Esophagus squamous epithelium (tissue), 5 donors: Measurements from ENCODE around the gene ASL. TPM values are rescaled to one million over a fixed set of nuclear protein-coding genes. Genes with fewer than 3 reads are reported as not detected.
"Not testable (repeated sequence)": the region's sequence is repeated elsewhere in the genome, so short reads cannot be mapped to it uniquely, and the experiment has no call there.

Source experiments
- DNase-seq: peaks from one replicate; lab custom pipeline; 2025; lab: John Stamatoyannopoulos, UW
- H3K27ac ChIP-seq, 4 donors: fragments of 200-600 bp; sonication (generic); one replicate each; pipeline ENCODE4 v1.5.1; 2016 to 2019; ENCODE audit warnings: mild to moderate bottlenecking in 1 of 4
- H3K27me3 ChIP-seq, 4 donors: fragments of 200-600 bp; sonication (generic); 1 replicate in 3 of 4; 2 replicates in 1 of 4; pipeline versions ENCODE4 v1.5.1 to v1.6.0; 2017 to 2021; ENCODE audit warnings: antibody characterized with exemption in 1 of 4
- H3K36me3 ChIP-seq, 3 donors: fragments of 200-600 bp; sonication (generic); one replicate each; pipeline ENCODE4 v1.5.1; 2016 to 2019
- H3K4me1 ChIP-seq, 3 donors: fragments of 200-600 bp; sonication (generic); one replicate each; pipeline ENCODE4 v1.5.1; 2017 to 2019
- H3K4me3 ChIP-seq, 4 donors: fragments of 200-600 bp; sonication (generic); 1 replicate in 3 of 4; 2 replicates in 1 of 4; pipeline ENCODE4 v1.5.1; 2016 to 2019; ENCODE audit warnings: mild to moderate bottlenecking in 2 of 4, moderate library complexity in 1 of 4
- H3K9me3 ChIP-seq, 3 donors: fragments of 200-600 bp; sonication (generic); one replicate each; pipeline ENCODE4 v1.5.1; 2016 to 2019
- CTCF ChIP-seq, 6 experiments: fragments of 450-650 bp in 4 of 6; fragments of 200-600 bp in 2 of 6; sonication (generic) in 2 of 6; IDR thresholded peaks; one replicate each; pipeline ENCODE4 v1.5.1; 2016 to 2019; ENCODE audit warnings: antibody characterized with exemption in 6 of 6, mild to moderate bottlenecking in 4 of 6, moderate library complexity in 4 of 6
- POLR2A ChIP-seq, 4 donors: fragments of 450-650 bp; IDR thresholded peaks; one replicate each; pipeline ENCODE4 v1.6.1; 2017; ENCODE audit warnings: antibody characterized with exemption in 4 of 4, mild to moderate bottlenecking in 4 of 4, moderate library complexity in 3 of 4
- WGBS, 2 donors: methylation state at CpG; one replicate each; pipeline ENCODE4 v1.1.5; 2018; 5-methylcytosine and 5-hydroxymethylcytosine counted together
- intact Hi-C: fragments of 100-400 bp; cut with DNase I; formaldehyde crosslinking; loops from one replicate; pipeline ENCODE4 v1.15.0; 2022
- total RNA-seq, 4 donors: library from RNA; depleted of rRNA; stranded (reverse); fragments of >200 nt; gene quantifications; one replicate each; pipeline ENCODE4 v1.1.0, GENCODE V29; 2016
- donor health status: DM: yes; HTN: yes; CAD: no.

ASL gene
- total RNA-seq, 4 donors from 2014 or later, result 32.3 to 40.7 (median 37.7) TPM

GRCh38 chr7:66049886-66050285, 25.7 kb upstream of the ASL start:
- H3K4me3 ChIP-seq, H3K27me3 ChIP-seq, H3K4me1 ChIP-seq, H3K9me3 ChIP-seq, DNase-seq, intact Hi-C loops, H3K27ac ChIP-seq, H3K36me3 ChIP-seq: not testable (repeated sequence)
- WGBS, 2 donors, result 81 to 96% methylated on average over 4 of the region's 4 CpGs
- peak in 1 of 6 experiments; percentile 16 for TF ChIP-seq CTCF (IDR thresholded peaks at IDR 0.05)

DNA sequence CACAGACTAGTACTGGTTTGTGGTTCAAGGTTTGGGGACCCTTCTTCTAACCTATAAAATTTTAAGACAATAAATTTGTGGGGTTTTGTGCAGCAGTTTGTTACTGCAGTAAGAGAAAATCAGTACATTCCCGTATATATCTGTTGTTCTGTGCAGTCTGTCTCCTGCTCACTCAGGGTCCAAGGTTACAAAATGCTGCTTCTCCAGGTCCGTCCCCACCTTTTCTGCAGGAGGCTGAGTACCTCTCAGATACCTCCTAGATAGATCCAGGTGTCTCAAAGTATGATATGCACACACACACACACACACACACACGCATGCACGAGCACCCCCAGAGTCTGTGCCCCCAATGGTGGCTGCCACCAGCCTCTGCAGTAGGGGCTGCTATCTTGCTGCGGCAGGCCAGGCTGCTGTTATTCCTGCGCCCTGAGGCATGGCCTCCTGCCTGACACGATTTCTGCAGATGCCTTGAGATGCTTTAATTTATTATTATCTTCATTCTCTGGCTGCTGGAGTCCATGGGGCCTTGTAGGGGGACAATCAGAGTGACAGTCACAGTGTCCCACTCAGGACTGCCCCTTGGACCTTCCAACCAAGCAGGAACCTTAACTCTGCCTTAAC, 25.2 kb upstream of the ASL start:
- Histone ChIP-seq H3K4me1 (peaks cover 0 to 7% (median 4%) of the 10 kb centered on the region in 3 donors), H3K4me3 (no peak overlapping the region), H3K36me3 (no peaks in the 10 kb centered on the region), H3K9me3 (no peaks in the 10 kb centered on the region), H3K27ac (peak overlapping the region in 1 of 4 donors; percentile 46), H3K27me3 (no peaks in the 10 kb centered on the region)
- 74 to 85% methylated on average over 7 of the region's 7 CpGs for WGBS, 2 donors
- no peak for DNase-seq
- intact Hi-C loops, result no loop called here
- TF ChIP-seq CTCF (IDR thresholded peaks at IDR 0.05) (no peak), POLR2A (IDR thresholded peaks at IDR 0.05) (no peak)

GRCh38 chr7:66050990-66051448, 24.6 kb upstream of the ASL start:
- H3K4me1 ChIP-seq, result peaks cover 0 to 7% (median 4%) of the 10 kb centered on the region in 3 donors
- H3K36me3 ChIP-seq, result no peaks in the 10 kb centered on the region
- 43 to 80% methylated on average over 2 of the region's 3 CpGs for WGBS, 2 donors
- intact Hi-C loops, result no loop called here
- no peak for DNase-seq
- TF ChIP-seq POLR2A (IDR thresholded peaks at IDR 0.05), result no peak
- peak overlapping the region in 1 of 4 donors; percentile 46 for H3K27ac ChIP-seq
- no peaks in the 10 kb centered on the region for H3K27me3 ChIP-seq
- H3K9me3 ChIP-seq, result no peaks in the 10 kb centered on the region
- no peak overlapping the region for H3K4me3 ChIP-seq

DNA sequence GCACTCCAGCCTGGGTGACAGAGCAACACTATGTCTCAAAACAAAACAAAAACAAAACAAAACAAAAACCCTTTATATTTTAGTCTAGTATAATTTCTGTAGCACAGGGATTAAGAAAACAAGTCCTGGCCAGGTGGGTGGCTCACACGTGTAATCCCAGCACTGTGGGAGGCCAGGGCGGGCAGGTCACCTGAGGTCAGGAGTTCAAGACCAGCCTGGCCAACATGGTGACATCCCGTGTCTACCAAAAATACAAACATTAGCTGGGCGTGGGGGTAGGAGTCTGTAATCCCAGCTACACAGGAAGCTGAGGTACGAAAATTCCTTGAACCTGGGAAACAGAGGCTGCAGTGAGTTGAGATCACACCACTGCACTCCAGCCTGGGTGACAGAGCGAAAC, 23.2 kb upstream of the ASL start:
- no peaks in the 10 kb centered on the region for H3K9me3 ChIP-seq
- 80 to 83% methylated on average over 6 of the region's 6 CpGs for WGBS, 2 donors
- intact Hi-C loops, result no loop called here

DNA sequence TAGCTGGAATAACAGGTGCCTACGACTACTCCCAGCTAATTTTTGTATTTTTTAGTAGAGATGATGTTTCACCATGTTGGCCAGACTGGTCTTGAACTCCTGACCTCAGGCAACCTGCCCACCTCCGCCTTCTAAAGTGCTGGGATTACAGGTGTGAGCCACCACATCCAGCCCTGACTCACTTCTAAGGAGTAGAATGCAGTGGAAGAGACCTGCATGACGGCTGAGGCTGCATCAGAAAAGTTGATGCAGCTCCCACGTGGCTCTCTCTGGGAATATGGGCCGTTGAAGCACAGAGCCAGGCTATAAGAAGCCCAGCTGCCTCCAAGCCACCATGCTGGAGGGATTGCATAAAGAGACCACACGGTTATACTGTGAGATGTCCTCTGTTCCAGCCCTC, 21.6 kb upstream of the ASL start:
- WGBS, 2 donors, result 67 to 88% methylated on average over 2 to 3 of the region's 6 CpGs
- H3K36me3 ChIP-seq, result no peaks in the 10 kb centered on the region
- intact Hi-C loops, result no loop called here
- no peaks in the 10 kb centered on the region for H3K9me3 ChIP-seq
- no peak overlapping the region for H3K4me3 ChIP-seq
- no peak for TF ChIP-seq CTCF (IDR thresholded peaks at IDR 0.05)
- no peak for TF ChIP-seq POLR2A (IDR thresholded peaks at IDR 0.05)
- H3K4me1 ChIP-seq, result peaks cover 0 to 7% (median 4%) of the 10 kb centered on the region in 3 donors
- DNase-seq, result no peak
- no peak overlapping the region for H3K27ac ChIP-seq
- H3K27me3 ChIP-seq, result no peaks in the 10 kb centered on the region

More for the DNA sequence above, 23.2 kb upstream of the ASL start:
- Histone ChIP-seq H3K4me1 (peaks cover 0 to 7% (median 4%) of the 10 kb centered on the region in 3 donors), H3K4me3 (no peak overlapping the region), H3K27ac (no peak overlapping the region), H3K36me3 (no peaks in the 10 kb centered on the region), H3K27me3 (no peaks in the 10 kb centered on the region)
- TF ChIP-seq POLR2A (IDR thresholded peaks at IDR 0.05) (no peak), CTCF (IDR thresholded peaks at IDR 0.05) (no peak)
- no peak for DNase-seq
